ENCODE results near the gene STARD8.
"Not testable (repeated sequence)": the region's sequence is repeated elsewhere in the genome, so short reads cannot be mapped to it uniquely, and the experiment has no call there.

The STARD8 gene

GRCh38 chrX:68719181-68719903 is 71.9 kb downstream of the STARD8 start:
- DNase-seq (ENCODE audit: low spot score), result no peak

GRCh38 chrX:68719904-68720614 is 72.6 kb downstream of the STARD8 start:
- DNase-seq (ENCODE audit: low spot score), result no peak

GRCh38 chrX:68720851-68721250 is 73.4 kb downstream of the STARD8 start:
- no peak for DNase-seq (ENCODE audit: low spot score)

- DNase-seq (ENCODE audit: low spot score), result no peak
These were observed 74.1 kb downstream of the STARD8 start for GRCh38 chrX:68721546-68721945.

GRCh38 chrX:68721991-68722860 is 74.8 kb downstream of the STARD8 start:
- DNase-seq (ENCODE audit: low spot score), result no peak

GRCh38 chrX:68723491-68724155 is 76.2 kb downstream of the STARD8 start:
- DNase-seq (ENCODE audit: low spot score), result no peak

- no peak for DNase-seq (ENCODE audit: low spot score)
These were observed 77.1 kb downstream of the STARD8 start for GRCh38 chrX:68724531-68725020.

GRCh38 chrX:68725756-68726365 is 78.4 kb downstream of the STARD8 start:
- no peak for DNase-seq (ENCODE audit: low spot score)

GRCh38 chrX:68726366-68726765 is 78.9 kb downstream of the STARD8 start:
- DNase-seq (ENCODE audit: low spot score), result no peak

- DNase-seq (ENCODE audit: low spot score), result no peak
These were observed 80.2 kb downstream of the STARD8 start for GRCh38 chrX:68727696-68728095.

GRCh38 chrX:68728186-68728585 is 80.7 kb downstream of the STARD8 start:
- no peak for DNase-seq (ENCODE audit: low spot score)

GRCh38 chrX:68731254-68731653 is 83.8 kb downstream of the STARD8 start:
- no peak for DNase-seq (ENCODE audit: low spot score)

- DNase-seq (ENCODE audit: low spot score), result peak; percentile 25
These were observed 85.5 kb downstream of the STARD8 start for GRCh38 chrX:68732906-68733493.

GRCh38 chrX:68735266-68735665 is 87.8 kb downstream of the STARD8 start:
- DNase-seq (ENCODE audit: low spot score), result no peak

- not testable (repeated sequence) for DNase-seq (ENCODE audit: low spot score)
These were observed 94.4 kb downstream of the STARD8 start for GRCh38 chrX:68741864-68742263.

GRCh38 chrX:68743754-68744153 is 96.3 kb downstream of the STARD8 start:
- no peak for DNase-seq (ENCODE audit: low spot score)

- DNase-seq (ENCODE audit: low spot score), result no peak
These were observed 99.5 kb downstream of the STARD8 start for GRCh38 chrX:68746988-68747387.

- no peak for DNase-seq (ENCODE audit: low spot score)
These were observed 100.6 kb downstream of the STARD8 start for GRCh38 chrX:68748030-68748429.

GRCh38 chrX:68749426-68749825 is 102.0 kb downstream of the STARD8 start:
- no peak for DNase-seq (ENCODE audit: low spot score)

GRCh38 chrX:68750316-68750715 is 102.8 kb downstream of the STARD8 start:
- DNase-seq (ENCODE audit: low spot score), result no peak

GRCh38 chrX:68751372-68751771 is 103.9 kb downstream of the STARD8 start:
- DNase-seq (ENCODE audit: low spot score), result no peak

Data from HuH-7.5 (cell line).